Mucosa of rectum (tissue), 2 donors: ENCODE results near the gene XRCC5.
"Not testable (repeated sequence)": the region's sequence is repeated elsewhere in the genome, so short reads cannot be mapped to it uniquely, and the experiment has no call there.

ENCODE experiments used
- H3K27ac ChIP-seq, 2 donors: one replicate each; pipeline ENCODE4 v1.7.0; 2013; ENCODE audit warnings: inconsistent platforms in 2 of 2, low read depth in 2 of 2, low read length in 2 of 2
- H3K27me3 ChIP-seq, 2 donors: one replicate each; pipeline ENCODE4 v1.7.0; 2013; ENCODE audit warnings: low read length in 2 of 2; ENCODE audit not compliant: control insufficient read depth in 2 of 2, insufficient read depth in 2 of 2
- H3K36me3 ChIP-seq, 2 donors: one replicate each; pipeline ENCODE4 v1.7.0; 2013; ENCODE audit warnings: low read length in 2 of 2; ENCODE audit not compliant: control insufficient read depth in 2 of 2, insufficient read depth in 2 of 2
- H3K4me1 ChIP-seq, 2 donors: one replicate each; pipeline ENCODE4 v1.7.0; 2013; ENCODE audit warnings: low read length in 2 of 2, mild to moderate bottlenecking in 1 of 2; ENCODE audit not compliant: control insufficient read depth in 2 of 2, insufficient read depth in 2 of 2
- H3K4me3 ChIP-seq, 2 donors: one replicate each; pipeline ENCODE4 v1.7.0; 2013; ENCODE audit warnings: low read length in 2 of 2
- H3K9ac ChIP-seq, 2 donors: one replicate each; pipeline ENCODE4 v1.7.0; 2013; ENCODE audit warnings: low read length in 2 of 2, low read depth in 1 of 2, mild to moderate bottlenecking in 1 of 2
- H3K9me3 ChIP-seq, 2 donors: one replicate each; pipeline ENCODE4 v1.7.0; 2013; ENCODE audit warnings: low read length in 2 of 2; ENCODE audit not compliant: control insufficient read depth in 2 of 2
- donor health status: healthy.
- donor health status: Normal muscosa, but diverticular disease.

XRCC5 gene

DNA sequence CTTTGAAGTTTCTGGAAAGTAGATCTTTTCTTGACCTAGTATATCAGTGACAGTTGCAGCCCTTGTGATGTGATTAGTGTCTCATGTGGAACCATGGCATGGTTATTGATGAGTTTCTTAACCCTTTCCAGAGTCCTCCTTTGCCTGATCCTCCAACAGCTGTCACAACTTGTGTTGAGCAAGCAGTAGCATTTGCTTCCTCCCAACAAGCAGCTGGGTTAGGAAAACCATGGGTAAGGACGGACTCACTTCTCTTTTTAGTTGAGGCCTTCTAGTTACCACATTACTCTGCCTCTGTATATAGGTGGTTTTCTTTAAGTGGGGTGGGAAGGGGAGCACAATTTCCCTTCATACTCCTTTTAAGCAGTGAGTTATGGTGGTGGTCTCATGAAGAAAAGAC, 96.3 kb downstream of the XRCC5 start:
- Histone ChIP-seq H3K9ac (no peak overlapping the region), H3K27ac (no peak overlapping the region), H3K4me3 (no peak overlapping the region), H3K4me1 (no peaks in the 10 kb centered on the region), H3K9me3 (no peaks in the 10 kb centered on the region), H3K36me3 (peaks cover 50 to 69% of the 10 kb centered on the region in 2 donors), H3K27me3 (no peaks in the 10 kb centered on the region)

DNA sequence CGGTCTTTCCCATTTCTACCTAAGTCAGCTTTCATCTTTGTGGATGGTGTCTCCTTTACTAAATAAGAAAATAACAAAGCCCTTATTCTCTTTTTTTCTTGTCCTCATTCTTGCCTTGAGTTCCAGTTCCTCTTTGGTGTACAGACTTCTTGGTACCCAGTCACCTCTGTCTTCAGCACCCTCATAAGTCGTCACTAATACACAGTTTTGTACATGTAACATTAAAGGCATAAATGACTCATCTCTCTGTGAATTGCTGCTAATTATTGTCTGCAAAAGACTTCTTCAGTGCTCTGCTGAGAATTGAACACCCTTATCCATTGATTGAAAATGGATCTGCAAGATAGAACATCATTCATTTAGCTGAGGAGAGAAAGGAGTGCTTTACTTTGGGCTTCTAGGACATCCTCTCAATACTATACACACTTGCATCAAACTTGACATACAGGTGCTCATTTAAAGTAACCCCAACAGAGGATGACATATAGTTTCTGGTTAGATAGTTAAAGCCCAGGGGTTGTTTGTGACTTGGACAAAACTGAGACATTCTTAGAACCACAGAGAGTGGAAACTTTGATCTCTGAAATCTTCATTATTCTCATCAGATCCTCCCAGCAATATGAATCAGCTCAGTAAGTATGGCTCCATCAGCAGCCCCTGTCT, 97.0 kb downstream of the XRCC5 start:
- no peaks in the 10 kb centered on the region for H3K27me3 ChIP-seq
- H3K4me3 ChIP-seq: no peak overlapping the region
- H3K4me1 ChIP-seq: no peaks in the 10 kb centered on the region
- peaks cover 44 to 63% of the 10 kb centered on the region in 2 donors for H3K36me3 ChIP-seq
- H3K9me3 ChIP-seq: no peaks in the 10 kb centered on the region
- no peak overlapping the region for H3K9ac ChIP-seq
- no peak overlapping the region for H3K27ac ChIP-seq

DNA sequence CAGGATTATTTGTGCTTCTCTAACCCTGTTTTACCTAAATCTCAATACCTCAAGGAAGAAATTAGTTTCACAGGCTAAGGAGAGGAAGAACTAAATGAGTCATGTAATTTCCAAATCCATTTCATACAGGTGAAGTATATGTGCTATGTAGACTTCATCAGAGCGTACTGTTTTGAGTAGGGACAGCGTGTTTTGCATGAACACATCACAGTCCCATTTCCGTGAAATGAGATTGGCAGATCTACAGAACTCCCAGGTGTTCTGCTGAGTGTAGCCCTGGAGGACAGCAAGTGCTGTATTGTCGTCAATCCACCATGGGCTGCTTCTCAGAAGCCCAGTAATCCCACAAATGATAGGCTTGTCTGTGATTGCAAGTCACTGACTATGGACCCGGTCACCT, 97.7 kb downstream of the XRCC5 start:
- peaks cover 37 to 57% of the 10 kb centered on the region in 2 donors for H3K36me3 ChIP-seq
- no peaks in the 10 kb centered on the region for H3K9me3 ChIP-seq
- H3K4me1 ChIP-seq: no peaks in the 10 kb centered on the region
- H3K27ac ChIP-seq: no peak overlapping the region
- no peak overlapping the region for H3K4me3 ChIP-seq
- no peak overlapping the region for H3K9ac ChIP-seq
- H3K27me3 ChIP-seq: no peaks in the 10 kb centered on the region

DNA sequence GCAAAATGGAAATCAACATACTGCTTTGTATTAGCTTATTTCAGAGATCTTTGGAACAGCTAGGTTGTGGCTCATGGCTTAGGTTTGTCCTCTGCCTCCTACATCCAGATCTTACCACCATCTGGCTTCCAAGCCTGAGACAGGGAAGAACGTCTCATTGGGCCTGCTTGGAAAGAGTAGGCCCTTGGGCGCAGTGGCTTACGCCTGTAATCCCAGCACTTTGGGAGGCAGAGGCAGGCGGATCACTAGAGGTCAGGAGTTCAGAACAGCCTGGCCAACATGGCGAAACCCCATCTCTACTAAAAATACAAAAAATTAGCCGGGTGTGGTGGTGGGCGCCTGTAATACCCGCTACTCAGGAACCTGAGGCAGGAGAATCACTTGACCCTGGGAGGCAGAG, 99.5 kb downstream of the XRCC5 start:
- peaks cover 34 to 42% of the 10 kb centered on the region in 2 donors for H3K36me3 ChIP-seq
- not testable (repeated sequence) for H3K27ac ChIP-seq, H3K27me3 ChIP-seq, H3K9me3 ChIP-seq, H3K9ac ChIP-seq, H3K4me1 ChIP-seq, H3K4me3 ChIP-seq

DNA sequence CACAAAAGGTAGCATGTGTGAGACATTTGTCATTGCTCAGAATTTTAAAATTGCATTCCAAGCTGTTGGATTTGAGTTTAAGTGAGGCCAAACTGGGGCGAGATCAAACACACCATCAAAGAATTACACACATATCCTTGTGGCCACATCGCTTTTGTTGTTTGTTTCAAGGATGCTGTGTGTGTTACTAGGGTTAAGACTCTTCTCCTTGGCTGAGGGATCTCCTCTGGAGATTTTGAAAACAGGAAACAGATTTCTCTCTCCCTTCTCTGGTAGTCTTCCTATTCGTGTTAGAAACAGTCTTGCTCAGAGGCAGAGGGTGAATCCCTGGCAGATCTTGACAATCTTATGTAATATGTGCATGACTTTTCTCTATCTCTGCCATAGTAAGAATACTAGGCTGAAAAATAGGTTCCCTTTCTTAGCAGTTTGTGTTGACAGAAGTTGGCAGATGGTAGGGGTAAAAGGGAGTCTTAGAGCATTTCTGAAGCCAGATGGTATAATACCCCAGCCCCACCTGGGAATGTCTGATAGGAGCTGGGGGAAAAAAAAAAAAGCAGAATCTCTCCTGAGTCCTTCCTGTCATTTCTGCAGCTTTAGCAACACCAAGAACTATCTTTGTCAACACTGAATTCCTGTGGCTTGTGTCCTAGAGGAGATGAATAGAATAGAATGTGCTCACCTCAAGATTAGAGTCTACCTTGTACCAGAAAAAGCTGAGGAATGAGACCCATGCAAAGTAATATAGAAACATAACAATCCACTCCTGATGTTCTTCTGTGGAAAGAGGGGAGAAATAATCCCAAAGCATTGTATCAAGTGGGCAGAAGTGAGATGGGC, 101.8 kb downstream of the XRCC5 start:
- no peaks in the 10 kb centered on the region for H3K27me3 ChIP-seq
- no peaks in the 10 kb centered on the region for H3K4me1 ChIP-seq
- H3K36me3 ChIP-seq: peaks cover 14 to 20% of the 10 kb centered on the region in 2 donors
- no peaks in the 10 kb centered on the region for H3K9me3 ChIP-seq
- no peak overlapping the region for H3K4me3 ChIP-seq
- H3K27ac ChIP-seq: no peak overlapping the region
- H3K9ac ChIP-seq: no peak overlapping the region

DNA sequence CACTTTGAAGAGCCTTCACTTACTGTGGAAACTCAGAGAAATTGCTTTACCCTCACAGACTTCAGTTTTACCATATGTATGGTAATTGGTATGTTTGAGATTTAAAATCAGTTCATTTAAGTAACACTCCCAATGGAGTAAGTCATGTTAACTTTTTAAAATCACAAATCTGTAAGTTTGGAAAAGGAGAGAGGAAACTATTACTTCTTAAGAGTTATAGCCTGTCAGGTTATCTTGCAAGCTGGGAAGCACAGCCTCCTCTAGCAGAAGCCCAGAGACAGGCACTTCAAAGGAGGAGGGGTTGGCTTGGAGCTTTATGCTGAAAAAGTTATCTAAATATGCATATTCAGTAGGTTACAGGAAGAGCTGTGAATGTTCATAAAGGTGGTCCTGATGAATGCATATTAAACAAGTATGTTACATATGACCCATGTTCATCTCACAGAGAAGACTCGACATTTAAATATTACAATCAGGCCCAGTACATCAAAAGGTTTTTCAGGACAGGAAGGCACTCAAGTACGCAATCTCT, 102.5 kb downstream of the XRCC5 start:
- H3K9me3 ChIP-seq: no peaks in the 10 kb centered on the region
- no peaks in the 10 kb centered on the region for H3K4me1 ChIP-seq
- peaks cover 6 to 13% of the 10 kb centered on the region in 2 donors for H3K36me3 ChIP-seq
- H3K4me3 ChIP-seq: no peak overlapping the region
- H3K27me3 ChIP-seq: no peaks in the 10 kb centered on the region
- no peak overlapping the region for H3K9ac ChIP-seq
- no peak overlapping the region for H3K27ac ChIP-seq

DNA sequence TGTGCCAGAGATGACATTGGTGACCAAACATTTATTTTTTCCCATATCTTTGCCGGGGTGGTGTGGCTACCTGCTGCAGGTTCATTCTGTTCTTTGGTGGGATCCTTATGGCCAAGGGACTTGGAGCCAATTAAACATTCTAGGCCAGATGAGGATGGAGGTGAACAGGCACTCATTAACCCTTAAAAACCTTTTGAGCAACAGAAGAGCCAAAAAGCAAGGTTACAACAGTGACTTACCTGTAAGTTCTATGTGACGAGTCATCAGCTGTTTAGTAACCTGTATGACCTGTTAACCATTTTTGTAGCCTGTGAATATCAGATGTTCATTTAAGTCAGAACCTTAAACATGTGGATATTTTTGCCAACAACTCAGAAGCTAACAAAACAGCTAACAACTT, 105.6 kb downstream of the XRCC5 start:
- H3K9me3 ChIP-seq: no peaks in the 10 kb centered on the region
- no peaks in the 10 kb centered on the region for H3K36me3 ChIP-seq
- H3K4me1 ChIP-seq: no peaks in the 10 kb centered on the region
- H3K4me3 ChIP-seq: no peak overlapping the region
- no peak overlapping the region for H3K9ac ChIP-seq
- no peaks in the 10 kb centered on the region for H3K27me3 ChIP-seq
- H3K27ac ChIP-seq: no peak overlapping the region

DNA sequence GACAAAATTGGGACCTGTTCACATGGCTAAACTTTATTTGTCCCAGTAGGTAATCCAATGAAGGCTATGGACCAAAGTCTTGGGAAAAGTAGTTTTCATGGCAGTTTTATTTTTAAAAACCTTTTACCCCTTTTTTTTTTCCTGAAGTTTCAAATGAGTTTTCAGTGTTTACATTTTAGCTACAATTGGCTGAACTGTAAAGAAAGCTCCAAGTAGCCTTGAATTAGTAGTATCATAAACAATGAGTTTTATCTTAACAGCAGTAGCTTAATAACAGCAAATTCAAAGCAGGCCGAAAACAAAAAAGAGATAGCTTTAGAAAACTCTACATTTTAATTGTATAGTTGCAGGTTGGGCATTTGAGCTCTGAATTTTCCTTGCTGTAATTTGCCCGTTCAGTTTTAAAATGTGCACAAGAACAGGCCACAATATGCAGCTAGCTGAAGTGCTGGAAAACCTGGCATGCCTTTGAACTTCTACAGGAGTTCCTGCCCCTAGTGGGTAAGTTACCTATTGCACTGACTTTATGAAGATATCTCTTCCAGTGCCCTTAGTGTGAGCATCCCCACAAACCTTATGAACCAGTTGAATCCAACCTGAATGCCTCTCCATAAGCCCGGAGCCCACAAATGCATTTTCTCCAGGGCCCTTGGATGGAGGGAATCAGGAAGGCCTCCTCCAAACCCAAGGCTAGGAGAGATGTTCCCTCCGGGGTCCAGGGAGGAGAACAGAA, 106.7 kb downstream of the XRCC5 start:
- Histone ChIP-seq H3K27me3 (no peaks in the 10 kb centered on the region), H3K27ac (no peak overlapping the region), H3K9me3 (no peaks in the 10 kb centered on the region), H3K4me3 (no peak overlapping the region), H3K4me1 (no peaks in the 10 kb centered on the region), H3K9ac (no peak overlapping the region), H3K36me3 (no peaks in the 10 kb centered on the region)

DNA sequence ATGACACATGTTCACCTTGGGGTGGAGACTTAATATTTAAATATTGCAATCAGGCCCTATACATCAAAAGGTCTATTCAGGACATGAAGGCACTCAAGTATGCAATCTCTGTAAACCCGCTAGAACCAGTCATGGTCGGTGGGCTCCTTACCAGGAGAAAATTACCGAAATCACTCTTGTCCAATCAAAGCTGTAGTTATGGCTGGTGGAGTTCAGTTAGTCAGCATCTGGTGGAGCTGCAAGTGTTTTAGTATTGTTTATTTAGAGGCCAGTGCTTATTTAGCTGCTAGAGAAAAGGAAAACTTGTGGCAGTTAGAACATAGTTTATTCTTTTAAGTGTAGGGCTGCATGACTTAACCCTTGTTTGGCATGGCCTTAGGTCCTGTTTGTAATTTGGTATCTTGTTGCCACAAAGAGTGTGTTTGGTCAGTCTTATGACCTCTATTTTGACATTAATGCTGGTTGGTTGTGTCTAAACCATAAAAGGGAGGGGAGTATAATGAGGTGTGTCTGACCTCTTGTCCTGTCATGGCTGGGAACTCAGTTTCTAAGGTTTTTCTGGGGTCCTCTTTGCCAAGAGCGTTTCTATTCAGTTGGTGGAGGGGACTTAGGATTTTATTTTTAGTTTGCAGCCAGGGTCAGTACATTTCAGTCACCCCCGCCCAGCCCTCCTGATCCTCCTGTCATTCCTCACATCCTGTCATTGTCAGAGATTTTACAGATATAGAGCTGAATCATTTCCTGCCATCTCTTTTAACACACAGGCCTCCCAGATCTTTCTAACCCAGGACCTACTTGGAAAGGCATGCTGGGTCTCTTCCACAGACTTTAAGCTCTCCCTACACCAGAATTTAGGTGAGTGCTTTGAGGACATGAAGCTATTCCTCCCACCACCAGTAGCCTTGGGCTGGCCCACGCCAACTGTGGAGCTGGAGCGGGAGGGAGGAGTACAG, 108.1 kb downstream of the XRCC5 start:
- Histone ChIP-seq H3K27me3 (no peaks in the 10 kb centered on the region), H3K9me3 (no peaks in the 10 kb centered on the region), H3K4me1 (no peaks in the 10 kb centered on the region), H3K9ac (peak overlapping the region in 1 of 2 donors; percentile 34), H3K27ac (peak overlapping the region in 1 of 2 donors; percentile 11), H3K4me3 (no peak overlapping the region), H3K36me3 (no peaks in the 10 kb centered on the region)
